Measurements from ENCODE around the gene CLDND2. TPM values are rescaled to one million over a fixed set of nuclear protein-coding genes. Genes with fewer than 3 reads are reported as not detected.

CLDND2 gene
- total RNA-seq, 1 donor from 2014 or later = not detected

DNA sequence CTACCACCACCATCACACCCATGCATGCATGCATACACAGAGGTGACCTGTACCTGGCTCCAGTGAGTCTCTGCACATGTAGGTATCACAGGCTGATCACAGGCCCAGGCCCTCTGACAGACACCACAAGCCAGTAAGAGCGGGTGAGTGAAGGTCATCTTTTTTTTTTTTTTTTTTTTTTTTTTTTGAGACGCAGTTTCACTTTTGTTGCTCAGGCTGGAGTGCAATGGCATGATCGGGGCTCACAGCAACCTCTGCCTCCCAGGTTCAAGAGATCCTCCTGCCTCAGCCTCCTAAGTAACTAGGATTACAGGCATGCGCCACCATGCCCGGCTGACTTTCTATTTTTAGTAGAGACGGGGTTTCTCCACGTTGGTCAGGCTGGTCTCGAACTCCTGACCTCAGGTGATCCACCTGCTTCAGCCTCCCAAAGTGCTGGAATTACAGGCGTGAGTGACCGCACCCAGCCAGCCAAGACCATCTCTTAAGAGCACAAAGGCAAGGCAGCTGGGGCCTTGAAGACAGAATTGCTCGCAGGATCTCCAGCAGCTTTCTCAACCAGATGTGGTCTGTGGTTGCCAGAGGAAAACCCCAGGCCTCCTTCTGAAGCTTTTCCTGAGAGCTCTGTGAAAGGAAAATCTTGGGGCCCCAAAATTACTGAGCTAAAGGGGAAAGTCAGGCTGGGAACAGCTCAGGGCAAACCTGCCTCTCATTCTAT, 6.9 kb upstream of the CLDND2 start:
- H3K36me3 ChIP-seq (ENCODE audit: control insufficient read depth, insufficient read depth, low read length) = no peaks in the 10 kb centered on the region
- no peaks in the 10 kb centered on the region for H3K27me3 ChIP-seq (ENCODE audit: control insufficient read depth, insufficient read depth, low read length)
- H3K4me3 ChIP-seq (ENCODE audit: low read depth, low read length) = no peak overlapping the region
- FAIRE-seq (peak; percentile 90), DNase-seq (ENCODE audit: low read depth) (no peak)
- TF ChIP-seq, protein P1, sequence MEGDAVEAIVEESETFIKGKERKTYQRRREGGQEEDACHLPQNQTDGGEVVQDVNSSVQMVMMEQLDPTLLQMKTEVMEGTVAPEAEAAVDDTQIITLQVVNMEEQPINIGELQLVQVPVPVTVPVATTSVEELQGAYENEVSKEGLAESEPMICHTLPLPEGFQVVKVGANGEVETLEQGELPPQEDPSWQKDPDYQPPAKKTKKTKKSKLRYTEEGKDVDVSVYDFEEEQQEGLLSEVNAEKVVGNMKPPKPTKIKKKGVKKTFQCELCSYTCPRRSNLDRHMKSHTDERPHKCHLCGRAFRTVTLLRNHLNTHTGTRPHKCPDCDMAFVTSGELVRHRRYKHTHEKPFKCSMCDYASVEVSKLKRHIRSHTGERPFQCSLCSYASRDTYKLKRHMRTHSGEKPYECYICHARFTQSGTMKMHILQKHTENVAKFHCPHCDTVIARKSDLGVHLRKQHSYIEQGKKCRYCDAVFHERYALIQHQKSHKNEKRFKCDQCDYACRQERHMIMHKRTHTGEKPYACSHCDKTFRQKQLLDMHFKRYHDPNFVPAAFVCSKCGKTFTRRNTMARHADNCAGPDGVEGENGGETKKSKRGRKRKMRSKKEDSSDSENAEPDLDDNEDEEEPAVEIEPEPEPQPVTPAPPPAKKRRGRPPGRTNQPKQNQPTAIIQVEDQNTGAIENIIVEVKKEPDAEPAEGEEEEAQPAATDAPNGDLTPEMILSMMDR (IDR thresholded peaks at IDR 0.05; ENCODE audit: insufficient read depth, low read length, severe bottlenecking) = no peak

DNA sequence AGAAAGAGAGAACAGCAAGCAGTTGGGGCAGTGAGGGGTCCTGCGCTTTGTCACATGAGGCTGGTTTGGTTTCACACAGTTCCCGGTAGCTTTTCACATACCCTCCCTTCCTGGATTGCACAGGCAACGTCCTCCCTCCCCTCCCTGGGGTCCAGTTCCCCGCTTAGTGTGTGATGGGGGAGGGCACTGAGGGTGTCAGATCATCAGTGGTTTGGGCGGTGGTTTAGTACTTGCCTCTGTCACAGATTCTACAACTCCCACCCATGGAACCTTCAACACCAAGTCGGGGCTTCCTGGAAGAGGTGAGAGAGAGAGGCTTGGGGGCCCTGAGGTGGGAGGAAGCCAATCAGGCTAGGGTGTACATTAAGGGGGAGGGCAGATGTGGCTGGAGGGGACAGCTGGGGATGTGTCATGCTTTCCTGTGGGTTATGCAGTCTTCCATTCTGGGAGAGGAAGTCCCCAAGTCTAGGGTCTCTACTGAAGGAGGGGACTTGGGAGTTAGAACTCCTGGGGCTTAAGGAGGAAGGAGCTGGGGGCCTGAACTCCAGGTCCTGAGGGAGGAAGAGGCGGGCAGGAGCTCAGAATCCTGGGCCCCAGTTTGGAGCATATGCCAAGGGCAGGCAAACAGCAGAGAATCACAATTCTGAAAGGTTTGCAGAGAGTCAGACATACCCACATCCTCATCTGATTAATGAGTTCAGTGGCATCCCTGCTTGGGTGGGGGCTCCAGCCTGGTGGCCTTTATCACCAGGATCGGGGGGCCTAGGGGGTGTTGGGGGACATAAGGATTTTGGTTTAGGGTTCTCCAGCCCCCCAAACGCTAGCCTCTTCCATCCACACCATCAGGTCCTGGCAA, 4.1 kb upstream of the CLDND2 start, which contains the start of gene NKG7:
Gene NKG7 (minus strand): TSS at position 6 of the 856 bp plus-strand sequence. CDS start 119 bp downstream, outside the sequence.
- TF ChIP-seq, protein P1 (IDR thresholded peaks at IDR 0.05; ENCODE audit: insufficient read depth, low read length, severe bottlenecking) = no peak

DNA sequence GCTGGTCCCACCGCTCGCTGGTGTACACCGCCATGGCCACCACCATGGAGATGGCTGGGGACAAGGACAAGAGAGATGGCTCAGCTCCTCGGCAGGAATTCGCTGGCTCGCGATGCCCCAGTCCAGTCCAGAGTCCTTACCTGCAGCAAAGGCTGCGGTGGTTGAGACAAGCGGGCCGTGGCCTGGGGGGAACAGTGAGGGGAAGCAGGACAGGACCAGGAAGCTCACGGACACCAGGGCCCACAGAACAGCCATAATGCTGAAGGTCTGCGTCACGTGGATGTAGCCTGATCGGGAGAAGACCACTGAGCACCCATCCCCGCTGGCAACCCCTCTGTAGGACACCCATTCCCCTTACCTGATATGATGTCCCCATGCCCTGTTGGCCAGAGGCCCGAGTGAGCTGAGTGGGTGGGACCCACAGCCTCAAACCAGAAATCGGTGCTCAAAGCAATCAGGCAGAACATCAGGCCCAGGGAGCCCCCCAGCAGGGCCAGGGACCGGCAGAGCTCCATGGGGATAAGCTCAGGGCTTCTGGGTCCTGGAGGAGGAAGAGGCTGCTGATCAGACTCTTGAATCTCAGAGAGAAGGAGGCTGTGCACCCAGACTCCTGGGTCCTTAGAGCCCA, 3.3 kb upstream of the CLDND2 start:
- Histone ChIP-seq H3K27me3 (ENCODE audit: control insufficient read depth, insufficient read depth, low read length) (no peaks in the 10 kb centered on the region), H3K36me3 (ENCODE audit: control insufficient read depth, insufficient read depth, low read length) (no peaks in the 10 kb centered on the region), H3K4me3 (ENCODE audit: low read depth, low read length) (no peak overlapping the region)
- FAIRE-seq = no peak
- no peak for DNase-seq (ENCODE audit: low read depth)
- TF ChIP-seq, protein P1 (IDR thresholded peaks at IDR 0.05; ENCODE audit: insufficient read depth, low read length, severe bottlenecking) = no peak

More for the DNA sequence above, 4.1 kb upstream of the CLDND2 start, which contains the start of gene NKG7:
- FAIRE-seq = no peak
- DNase-seq (ENCODE audit: low read depth) = no peak
- no peak within 1 kb of the TSS for H3K4me3 ChIP-seq (ENCODE audit: low read depth, low read length)
- H3K36me3 ChIP-seq (ENCODE audit: control insufficient read depth, insufficient read depth, low read length) = no peaks in the 10 kb centered on the region
- H3K27me3 ChIP-seq (ENCODE audit: control insufficient read depth, insufficient read depth, low read length) = no peaks in the 10 kb centered on the region

DNA sequence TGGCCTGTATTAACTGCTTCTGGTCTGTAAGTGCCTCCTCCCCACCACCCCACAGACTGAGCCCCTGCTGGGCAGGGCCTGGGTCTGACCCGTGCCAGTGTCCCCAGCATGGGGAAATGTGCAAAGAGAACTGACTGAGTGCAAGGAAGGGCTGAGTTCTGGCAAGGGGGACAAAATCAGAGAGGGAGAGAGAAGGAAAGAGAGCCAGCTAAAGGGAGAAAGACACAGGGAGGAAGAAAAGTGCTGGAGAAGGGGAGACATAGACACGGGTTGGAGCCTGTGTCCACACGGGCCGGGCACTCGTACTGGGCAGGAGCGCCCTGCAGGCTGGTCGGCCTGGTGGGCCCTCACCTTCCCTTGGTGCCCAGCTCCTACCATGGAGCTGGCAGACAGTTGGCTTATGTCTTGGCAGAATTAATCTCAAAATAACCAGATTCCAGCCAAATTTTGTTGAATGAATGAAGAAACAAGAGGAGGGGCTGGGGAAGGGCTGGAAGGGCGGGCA, 2.4 kb upstream of the CLDND2 start:
- no peak for FAIRE-seq
- Histone ChIP-seq H3K27me3 (ENCODE audit: control insufficient read depth, insufficient read depth, low read length) (no peaks in the 10 kb centered on the region), H3K36me3 (ENCODE audit: control insufficient read depth, insufficient read depth, low read length) (no peaks in the 10 kb centered on the region), H3K4me3 (ENCODE audit: low read depth, low read length) (no peak overlapping the region)
- DNase-seq (ENCODE audit: low read depth) = no peak
- TF ChIP-seq, protein P1 (IDR thresholded peaks at IDR 0.05; ENCODE audit: insufficient read depth, low read length, severe bottlenecking) = no peak

DNA sequence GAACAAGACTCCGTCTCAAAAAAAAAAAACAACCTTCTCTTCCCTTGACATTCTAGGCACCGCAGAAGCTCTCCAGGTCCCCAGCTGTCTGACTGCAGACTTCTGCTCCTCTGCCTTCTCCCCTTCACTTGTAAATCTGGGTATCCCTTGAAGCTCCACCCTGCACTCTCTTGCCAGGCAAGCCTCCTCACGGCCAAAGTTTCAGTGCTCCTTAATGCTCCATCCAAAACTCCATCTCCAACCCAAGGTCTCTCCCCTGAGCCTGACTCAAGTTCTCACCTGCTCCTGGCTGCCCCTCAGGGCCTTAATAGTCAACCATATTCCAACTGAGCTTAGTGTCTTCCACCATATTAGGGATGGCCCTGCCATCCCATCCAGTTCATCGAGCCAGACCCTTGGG, 1.4 kb upstream of the CLDND2 start:
- FAIRE-seq (no peak), DNase-seq (ENCODE audit: low read depth) (no peak)
- TF ChIP-seq, protein P1 (IDR thresholded peaks at IDR 0.05; ENCODE audit: insufficient read depth, low read length, severe bottlenecking) = no peak
- no peak overlapping the region for H3K4me3 ChIP-seq (ENCODE audit: low read depth, low read length)
- H3K36me3 ChIP-seq (ENCODE audit: control insufficient read depth, insufficient read depth, low read length) = no peaks in the 10 kb centered on the region
- H3K27me3 ChIP-seq (ENCODE audit: control insufficient read depth, insufficient read depth, low read length) = no peaks in the 10 kb centered on the region
